Left lung (tissue), 10 donors: Measurements from ENCODE around the gene TLX3. TPM values are rescaled to one million over a fixed set of nuclear protein-coding genes. Genes with fewer than 3 reads are reported as not detected.
A peak's percentile ranks its signal among the peaks of the same experiment; 100 is the strongest.

Experiments used
- ATAC-seq: fragments of 200-7000 bp; cut with Tn5 transposase; one replicate; pipeline ENCODE4 v1.9.1; 2020; ENCODE audit warnings: moderate library complexity
- DNase-seq, 4 donors: peaks; one replicate each; pipeline ENCODE4 v3.0.0-alpha.2; 2013 to 2020
- H3K27ac ChIP-seq, 2 donors: fragments of 200-600 bp; sonication (generic) in 1 of 2; one replicate each; pipeline versions ENCODE4 v1.5.0 to v1.8.0; 2020 to 2021
- H3K27me3 ChIP-seq, 2 donors: fragments of 200-600 bp; sonication (generic) in 1 of 2; one replicate each; pipeline versions ENCODE4 v1.5.0 to v1.8.0; 2020 to 2021
- H3K36me3 ChIP-seq, 2 donors: fragments of 200-600 bp; sonication (generic) in 1 of 2; one replicate each; pipeline versions ENCODE4 v1.5.0 to v1.8.0; 2020 to 2021
- H3K4me1 ChIP-seq, 2 donors: fragments of 200-600 bp; one replicate each; pipeline ENCODE4 v1.8.0; 2021
- H3K4me3 ChIP-seq, 2 donors: fragments of 200-600 bp; sonication (generic) in 1 of 2; one replicate each; pipeline versions ENCODE4 v1.5.0 to v1.8.0; 2020 to 2021; ENCODE audit warnings: mild to moderate bottlenecking in 1 of 2
- H3K9me3 ChIP-seq, 2 donors: fragments of 200-600 bp; sonication (generic) in 1 of 2; one replicate each; pipeline versions ENCODE4 v1.5.0 to v1.8.0; 2020 to 2021
- CTCF ChIP-seq, 2 donors: fragments of 200-600 bp; sonication (generic) in 1 of 2; IDR thresholded peaks; one replicate each; pipeline versions ENCODE4 v1.5.0 to v1.8.0; 2021; ENCODE audit warnings: antibody characterized with exemption in 2 of 2
- intact Hi-C, 2 donors: fragments of 100-400 bp; cut with DNase I; formaldehyde crosslinking; loops; one replicate each; pipeline versions ENCODE4 v1.11.2 to v1.14.2; 2022
- polyA plus RNA-seq, 6 donors: library from polyadenylated mRNA; unstranded; fragments of 120-200 nt; gene quantifications; one replicate each; pipeline ENCODE4 v1.2.1, GENCODE V29; 2013; ENCODE audit not compliant: insufficient read length in 6 of 6
- total RNA-seq, 2 donors: library from RNA; stranded (reverse); fragmentation: NEBNext Ultra II Directional; extraction: Animal tissue kit (Norgen Biotek cat#: 25700); gene quantifications; one replicate each; pipeline ENCODE4 v1.2.1, GENCODE V29; 2021
- donor health status: DM: no; HTN: yes; CAD: no.
- donor health status: DM: no; HTN: no; CAD: no.

TLX3 gene
- total and polyA plus RNA-seq, 8 donors, result not detected

- TF ChIP-seq CTCF (IDR thresholded peaks at IDR 0.05), result no peak
- no peaks in the 10 kb centered on the region for H3K9me3 ChIP-seq
- no peak overlapping the region for H3K27ac ChIP-seq
- intact Hi-C loops, result no loop called here
- H3K4me1 ChIP-seq, result peaks cover 18 to 59% of the 10 kb centered on the region in 2 donors
- peaks cover 98 to 100% of the 10 kb centered on the region in 2 donors for H3K27me3 ChIP-seq
- DNase-seq (no peak), ATAC-seq (no peak)
- H3K36me3 ChIP-seq, result no peaks in the 10 kb centered on the region
- H3K4me3 ChIP-seq, result no peak overlapping the region
These were observed 4.6 kb downstream of the TLX3 start for GRCh38 chr5:171313481-171314206.

GRCh38 chr5:171314728-171315385 is 5.8 kb downstream of the TLX3 start:
- intact Hi-C loops, result no loop called here
- ATAC-seq (peak; percentile 50), DNase-seq (peak in 2 of 4 donors; percentile 68 to 77)
- peaks cover 18 to 46% of the 10 kb centered on the region in 2 donors for H3K4me1 ChIP-seq
- H3K27ac ChIP-seq, result no peak overlapping the region
- H3K36me3 ChIP-seq, result no peaks in the 10 kb centered on the region
- H3K4me3 ChIP-seq, result no peak overlapping the region
- H3K9me3 ChIP-seq, result no peaks in the 10 kb centered on the region
- H3K27me3 ChIP-seq, result peaks cover 97 to 100% of the 10 kb centered on the region in 2 donors
- TF ChIP-seq CTCF (IDR thresholded peaks at IDR 0.05), result no peak

GRCh38 chr5:171315386-171315891 is 6.4 kb downstream of the TLX3 start:
- H3K9me3 ChIP-seq, result no peaks in the 10 kb centered on the region
- DNase-seq, result peak in 1 of 4 donors; percentile 72
- H3K27ac ChIP-seq, result no peak overlapping the region
- peaks cover 18 to 43% of the 10 kb centered on the region in 2 donors for H3K4me1 ChIP-seq
- TF ChIP-seq CTCF (IDR thresholded peaks at IDR 0.05), result no peak
- peaks cover 97 to 100% of the 10 kb centered on the region in 2 donors for H3K27me3 ChIP-seq
- no peaks in the 10 kb centered on the region for H3K36me3 ChIP-seq
- intact Hi-C loops, result no loop called here
- no peak overlapping the region for H3K4me3 ChIP-seq
- no peak for ATAC-seq

GRCh38 chr5:171315925-171316257 is 6.8 kb downstream of the TLX3 start:
- DNase-seq (no peak), ATAC-seq (no peak)
- H3K9me3 ChIP-seq, result no peaks in the 10 kb centered on the region
- H3K36me3 ChIP-seq, result no peaks in the 10 kb centered on the region
- H3K27ac ChIP-seq, result no peak overlapping the region
- peaks cover 98 to 100% of the 10 kb centered on the region in 2 donors for H3K27me3 ChIP-seq
- H3K4me1 ChIP-seq, result peaks cover 18 to 40% of the 10 kb centered on the region in 2 donors
- H3K4me3 ChIP-seq, result no peak overlapping the region
- TF ChIP-seq CTCF (IDR thresholded peaks at IDR 0.05), result no peak
- intact Hi-C loops, result no loop called here
